HEK293T (cell line): Measurements from ENCODE around the gene RTKN2.

Experiments used
- CTCF ChIA-PET: fragments of 350-600 bp; formaldehyde crosslinking; extraction: SDS; loops from one replicate; lab custom pipeline; 2021; ENCODE audit warnings: antibody characterized with exemption, inconsistent platforms; lab: Yijun Ruan, JAX
- POLR2A ChIA-PET: fragments of 350-600 bp; formaldehyde crosslinking; extraction: SDS; loops from one replicate; lab custom pipeline; 2020; ENCODE audit warnings: antibody characterized with exemption, inconsistent platforms; lab: Yijun Ruan, JAX
- DNase-seq: peaks from one replicate; pipeline ENCODE4 v3.0.0; 2012; ENCODE audit warnings: mixed read lengths; ENCODE audit errors: extremely low spot score
- ARNT ChIP-seq: fragments of 450-650 bp; IDR thresholded peaks from 2 replicates; pipeline ENCODE4 v1.6.1; 2017; ENCODE audit warnings: mild to moderate bottlenecking
- BHLHE40 ChIP-seq: fragments of 450-650 bp; IDR thresholded peaks from 2 replicates; pipeline ENCODE4 v1.6.1; 2016; ENCODE audit warnings: mild to moderate bottlenecking, moderate library complexity, borderline replicate concordance
- CTBP1 ChIP-seq: fragments of 450-650 bp; IDR thresholded peaks from 2 replicates; pipeline ENCODE4 v1.6.1; 2016; ENCODE audit warnings: borderline replicate concordance
- ELF4 ChIP-seq: fragments of 450-650 bp; IDR thresholded peaks from 2 replicates; pipeline ENCODE4 v1.6.1; 2017; ENCODE audit warnings: antibody characterized with exemption
- FOXA1 ChIP-seq: fragments of 450-650 bp; IDR thresholded peaks from 2 replicates; pipeline ENCODE4 v1.6.1; 2016; ENCODE audit warnings: mild to moderate bottlenecking
- FOXK2 ChIP-seq: fragments of 450-650 bp; IDR thresholded peaks from 2 replicates; pipeline ENCODE4 v1.6.1; 2016; ENCODE audit warnings: mild to moderate bottlenecking
- FOXM1 ChIP-seq: fragments of 450-650 bp; IDR thresholded peaks from 2 replicates; pipeline ENCODE4 v1.6.1; 2017; ENCODE audit warnings: mild to moderate bottlenecking, borderline replicate concordance
- HDGF ChIP-seq: fragments of 450-650 bp; IDR thresholded peaks from 2 replicates; pipeline ENCODE4 v1.6.1; 2017; ENCODE audit warnings: antibody characterized with exemption, borderline replicate concordance
- L3MBTL2 ChIP-seq: fragments of 450-650 bp; conservative IDR thresholded peaks from 2 replicates; pipeline ENCODE4 v1.6.1; 2016; ENCODE audit warnings: mild to moderate bottlenecking
- LEF1 ChIP-seq: fragments of 450-650 bp; IDR thresholded peaks from 2 replicates; pipeline ENCODE4 v1.6.1; 2017; ENCODE audit warnings: mild to moderate bottlenecking, borderline replicate concordance
- NFRKB ChIP-seq: fragments of 450-650 bp; IDR thresholded peaks from 2 replicates; pipeline ENCODE4 v1.6.1; 2016; ENCODE audit warnings: mild to moderate bottlenecking, moderate library complexity
- SP1 ChIP-seq: fragments of 450-650 bp; IDR thresholded peaks from 2 replicates; pipeline ENCODE4 v1.6.1; 2017
- SUZ12 ChIP-seq: fragments of 450-650 bp; IDR thresholded peaks from 2 replicates; pipeline ENCODE4 v1.6.1; 2016; ENCODE audit warnings: mild to moderate bottlenecking
- TARDBP ChIP-seq: fragments of 450-650 bp; IDR thresholded peaks from 2 replicates; pipeline ENCODE4 v1.6.1; 2016
- ZNF384 ChIP-seq: fragments of 450-650 bp; IDR thresholded peaks from 2 replicates; pipeline ENCODE4 v1.6.1; 2016
- TF ChIP-seq, protein P1 (sequence below): fragments of 450-650 bp; IDR thresholded peaks from 2 replicates; pipeline ENCODE4 v1.6.1; 2016

RTKN2 gene

DNA sequence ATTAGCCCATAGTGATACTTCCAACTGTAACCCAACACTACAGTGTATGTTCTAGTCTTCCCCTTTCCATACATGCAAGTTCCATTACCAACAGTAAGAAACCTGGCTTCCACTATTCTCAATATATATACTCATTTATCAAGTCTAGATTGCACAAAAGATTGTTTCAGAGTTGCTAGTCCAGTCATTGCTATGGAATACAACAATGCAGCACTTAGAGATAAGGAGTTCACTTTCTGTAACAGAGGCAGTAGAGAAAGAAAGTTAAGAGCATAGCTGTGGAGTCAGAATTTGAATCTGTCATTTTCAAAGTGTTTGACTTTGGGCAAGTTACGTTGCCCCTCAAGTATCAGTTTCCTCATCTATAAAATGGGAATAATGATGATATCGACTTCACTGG, 90.1 kb downstream of the RTKN2 start:
- no peak for DNase-seq
- ChIA-PET POLR2A (no interaction called here), CTCF (no interaction called here)
- TF ChIP-seq HDGF (no peak), FOXA1 (no peak), LEF1 (no peak), CTBP1 (no peak), ELF4 (no peak), SUZ12 (no peak), NFRKB (no peak), TARDBP (no peak)

- POLR2A ChIA-PET = no interaction called here
Measured at GRCh38 chr10:62177111-62177510, 91.5 kb downstream of the RTKN2 start.

GRCh38 chr10:62175251-62175650, 93.4 kb downstream of the RTKN2 start:
- CTCF ChIA-PET = no interaction called here
- TF ChIP-seq SUZ12 (no peak), SP1 (no peak), BHLHE40 (no peak), FOXK2 (no peak), NFRKB (no peak), TARDBP (no peak)
- TF ChIP-seq, protein P1, sequence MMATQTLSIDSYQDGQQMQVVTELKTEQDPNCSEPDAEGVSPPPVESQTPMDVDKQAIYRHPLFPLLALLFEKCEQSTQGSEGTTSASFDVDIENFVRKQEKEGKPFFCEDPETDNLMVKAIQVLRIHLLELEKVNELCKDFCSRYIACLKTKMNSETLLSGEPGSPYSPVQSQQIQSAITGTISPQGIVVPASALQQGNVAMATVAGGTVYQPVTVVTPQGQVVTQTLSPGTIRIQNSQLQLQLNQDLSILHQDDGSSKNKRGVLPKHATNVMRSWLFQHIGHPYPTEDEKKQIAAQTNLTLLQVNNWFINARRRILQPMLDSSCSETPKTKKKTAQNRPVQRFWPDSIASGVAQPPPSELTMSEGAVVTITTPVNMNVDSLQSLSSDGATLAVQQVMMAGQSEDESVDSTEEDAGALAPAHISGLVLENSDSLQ = no peak
- POLR2A ChIA-PET = no interaction called here
- DNase-seq = no peak

More at GRCh38 chr10:62177111-62177510, 91.5 kb downstream of the RTKN2 start:
- no peak for DNase-seq
- TF ChIP-seq HDGF (no peak), FOXK2 (no peak), ZNF384 (no peak), ARNT (no peak), TARDBP (no peak), FOXA1 (no peak), FOXM1 (no peak), L3MBTL2 (no peak), CTBP1 (no peak), ELF4 (no peak), BHLHE40 (no peak)
- TF ChIP-seq, protein P1 = no peak
- CTCF ChIA-PET = no interaction called here

- CTCF ChIA-PET = no interaction called here
Measured at GRCh38 chr10:62172465-62172864, 96.2 kb downstream of the RTKN2 start.

GRCh38 chr10:62171791-62172190, 96.9 kb downstream of the RTKN2 start:
- TF ChIP-seq ARNT = no peak
- TF ChIP-seq NFRKB = no peak
- no peak for TF ChIP-seq HDGF
- TF ChIP-seq, protein P1 = peak; percentile 13; the same call in 1 of the 2 replicates
- no peak for TF ChIP-seq FOXM1
- POLR2A ChIA-PET = no interaction called here
- CTCF ChIA-PET = no interaction called here
- no peak for DNase-seq

More at GRCh38 chr10:62172465-62172864, 96.2 kb downstream of the RTKN2 start:
- TF ChIP-seq FOXM1 = no peak
- TF ChIP-seq NFRKB = no peak
- no peak for TF ChIP-seq ZNF384
- TF ChIP-seq FOXK2 = no peak
- no peak for TF ChIP-seq FOXA1
- TF ChIP-seq HDGF = no peak
- TF ChIP-seq ARNT = no peak
- TF ChIP-seq TARDBP = no peak
- TF ChIP-seq, protein P1 = no peak
- no peak for TF ChIP-seq SUZ12
- no peak for TF ChIP-seq ELF4
- no peak for TF ChIP-seq L3MBTL2
- TF ChIP-seq LEF1 = no peak
- no peak for TF ChIP-seq CTBP1
- no peak for TF ChIP-seq SP1
- no peak for TF ChIP-seq BHLHE40
- POLR2A ChIA-PET = no interaction called here
- no peak for DNase-seq

DNA sequence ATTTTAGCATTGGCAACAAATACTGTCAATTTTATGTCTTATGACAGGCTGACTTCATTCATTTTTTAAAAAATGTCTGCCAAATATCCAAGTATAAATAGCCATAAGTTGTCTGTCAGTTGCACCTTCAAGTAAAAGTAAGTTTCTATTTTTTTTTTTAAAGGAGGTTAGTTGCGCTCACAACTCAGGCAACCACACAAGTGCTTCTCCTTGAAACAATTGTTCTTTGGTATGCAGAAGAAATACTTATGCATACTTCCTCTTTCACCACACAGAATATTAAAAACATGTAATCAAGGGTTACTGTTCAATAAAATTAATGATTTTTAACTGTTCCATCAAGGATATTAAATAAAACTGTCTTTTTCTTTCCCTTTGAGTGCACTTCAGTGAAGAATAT, 97.9 kb downstream of the RTKN2 start:
- no peak for TF ChIP-seq L3MBTL2
- ChIA-PET POLR2A (no interaction called here), CTCF (no interaction called here)
- DNase-seq = no peak

DNA sequence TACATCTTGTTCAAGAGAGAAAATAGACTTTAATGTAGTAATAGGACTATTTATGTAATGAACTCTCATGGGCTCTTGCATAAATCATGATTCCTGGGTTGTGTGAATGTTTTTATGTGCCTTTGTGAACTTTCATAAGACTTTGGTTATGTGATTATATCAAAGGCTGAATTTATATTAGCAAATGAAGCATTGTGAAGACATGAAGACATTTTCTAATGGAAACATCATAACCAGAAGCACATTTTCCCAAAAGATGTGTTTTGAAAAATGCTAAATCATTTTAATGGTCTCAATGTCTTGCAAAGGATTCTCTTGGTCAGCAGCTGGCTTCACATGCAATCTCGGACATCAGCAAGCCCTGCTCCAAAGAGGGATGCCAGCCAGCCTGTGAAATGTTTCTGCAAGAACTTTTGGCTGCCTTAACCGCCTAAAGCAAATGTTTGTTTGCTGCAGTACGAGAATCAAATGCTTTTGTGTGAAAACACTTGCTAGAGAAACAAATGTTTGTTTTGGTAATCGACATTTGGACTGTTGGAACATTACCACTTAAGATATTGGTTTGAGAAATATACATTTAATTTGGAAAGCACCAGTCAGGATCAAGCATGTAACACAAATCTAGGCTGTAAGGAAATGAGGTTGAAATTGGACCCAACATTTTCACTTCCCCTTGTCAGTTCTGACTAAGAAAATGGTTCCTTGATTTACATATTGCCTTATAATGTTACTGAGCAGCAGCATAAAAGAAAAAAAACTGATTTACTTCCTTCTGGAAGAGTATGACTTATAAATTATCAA, 102.1 kb downstream of the RTKN2 start:
- POLR2A ChIA-PET = no interaction called here
- no peak for TF ChIP-seq L3MBTL2
- no peak for TF ChIP-seq HDGF
- TF ChIP-seq SP1 = no peak
- TF ChIP-seq, protein P1 = no peak
- no peak for TF ChIP-seq TARDBP
- TF ChIP-seq BHLHE40 = no peak
- no peak for TF ChIP-seq ARNT
- TF ChIP-seq CTBP1 = no peak
- no peak for TF ChIP-seq ELF4
- TF ChIP-seq NFRKB = no peak
- no peak for TF ChIP-seq FOXA1
- no peak for TF ChIP-seq FOXM1
- TF ChIP-seq LEF1 = no peak
- no peak for TF ChIP-seq FOXK2
- no peak for TF ChIP-seq ZNF384
- no peak for DNase-seq
- CTCF ChIA-PET = no interaction called here
